Measurements from ENCODE around the gene BANK1. TPM values are rescaled to one million over a fixed set of nuclear protein-coding genes. Genes with fewer than 3 reads are reported as not detected.

Gene BANK1
- total RNA-seq, 3 donors from 2014 or later (not counting 1 experiment from before 2014, with no cell fraction given): 2.1 to 3.0 (median 2.4) TPM

- Mint-ChIP-seq H3K4me3 (no peak overlapping the region), H3K27me3 (ENCODE audit: low read depth in 2 of 2) (no peaks in the 10 kb centered on the region), H3K36me3 (no peaks in the 10 kb centered on the region), H3K27ac (no peak overlapping the region), H3K9me3 (no peaks in the 10 kb centered on the region), H3K4me1 (no peaks in the 10 kb centered on the region)
- Histone ChIP-seq H3K9me3 (ENCODE audit: control insufficient read depth, insufficient read depth, low read length) (no peaks in the 10 kb centered on the region), H3K27ac (ENCODE audit: low read length) (no peak overlapping the region), H3K27me3 (ENCODE audit: control insufficient read depth, insufficient read depth, low read length) (no peaks in the 10 kb centered on the region), H3K36me3 (ENCODE audit: control insufficient read depth, insufficient read depth, low read length) (no peaks in the 10 kb centered on the region), H3K4me3 (ENCODE audit: low read length) (no peak overlapping the region), H3K4me1 (ENCODE audit: control insufficient read depth, insufficient read depth, low read length) (no peaks in the 10 kb centered on the region)
- no peak for TF ChIP-seq CTCF (IDR thresholded peaks at IDR 0.05)
- 80% methylated on average over 1 of the region's 1 CpG for WGBS (ENCODE audit: insufficient coverage)
- ATAC-seq: no peak
- DNase-seq: no peak
- intact Hi-C loops (cut with micrococcal nuclease): no loop called here
Observed at GRCh38 chr4:102036016-102036415, 245.5 kb downstream of the BANK1 start.

- H3K27ac Mint-ChIP-seq: no peak overlapping the region
- no peaks in the 10 kb centered on the region for H3K27me3 Mint-ChIP-seq (ENCODE audit: low read depth in 2 of 2)
Observed at GRCh38 chr4:102036619-102037376, 246.3 kb downstream of the BANK1 start.

GRCh38 chr4:102037566-102037965 lies 247.0 kb downstream of the BANK1 start:
- Histone ChIP-seq H3K4me3 (ENCODE audit: low read length) (no peak overlapping the region), H3K4me1 (ENCODE audit: control insufficient read depth, insufficient read depth, low read length) (no peaks in the 10 kb centered on the region), H3K27me3 (ENCODE audit: control insufficient read depth, insufficient read depth, low read length) (no peaks in the 10 kb centered on the region), H3K27ac (ENCODE audit: low read length) (no peak overlapping the region), H3K36me3 (ENCODE audit: control insufficient read depth, insufficient read depth, low read length) (no peaks in the 10 kb centered on the region), H3K9me3 (ENCODE audit: control insufficient read depth, insufficient read depth, low read length) (no peaks in the 10 kb centered on the region)
- no peaks in the 10 kb centered on the region for H3K27me3 Mint-ChIP-seq (ENCODE audit: low read depth in 2 of 2)
- intact Hi-C loops (cut with micrococcal nuclease): no loop called here
- DNase-seq (no peak), ATAC-seq (no peak)
- no peak for TF ChIP-seq CTCF (IDR thresholded peaks at IDR 0.05)
- H3K4me1 Mint-ChIP-seq: no peaks in the 10 kb centered on the region
- no peak overlapping the region for H3K4me3 Mint-ChIP-seq
- no peaks in the 10 kb centered on the region for H3K36me3 Mint-ChIP-seq
- WGBS (ENCODE audit: insufficient coverage): 41% methylated on average over 2 of the region's 2 CpGs
- H3K27ac Mint-ChIP-seq: no peak overlapping the region
- H3K9me3 Mint-ChIP-seq: no peaks in the 10 kb centered on the region

More at GRCh38 chr4:102036619-102037376, 246.3 kb downstream of the BANK1 start:
- Histone ChIP-seq H3K9me3 (ENCODE audit: control insufficient read depth, insufficient read depth, low read length) (no peaks in the 10 kb centered on the region), H3K4me1 (ENCODE audit: control insufficient read depth, insufficient read depth, low read length) (no peaks in the 10 kb centered on the region), H3K27me3 (ENCODE audit: control insufficient read depth, insufficient read depth, low read length) (no peaks in the 10 kb centered on the region), H3K27ac (ENCODE audit: low read length) (no peak overlapping the region), H3K36me3 (ENCODE audit: control insufficient read depth, insufficient read depth, low read length) (no peaks in the 10 kb centered on the region), H3K4me3 (ENCODE audit: low read length) (no peak overlapping the region)
- 78% methylated on average over 1 of the region's 5 CpGs for WGBS (ENCODE audit: insufficient coverage)
- no peaks in the 10 kb centered on the region for H3K36me3 Mint-ChIP-seq
- no peak for ATAC-seq
- TF ChIP-seq CTCF (IDR thresholded peaks at IDR 0.05): no peak
- H3K9me3 Mint-ChIP-seq: no peaks in the 10 kb centered on the region
- no peak for DNase-seq
- H3K4me3 Mint-ChIP-seq: no peak overlapping the region
- intact Hi-C loops (cut with micrococcal nuclease): no loop called here
- H3K4me1 Mint-ChIP-seq: no peaks in the 10 kb centered on the region
